CD4-positive, alpha-beta T cell (primary cell): Measurements from ENCODE around the gene TATDN3. TPM values are rescaled to one million over a fixed set of nuclear protein-coding genes. Genes with fewer than 3 reads are reported as not detected.
"Not testable (repeated sequence)": the region's sequence is repeated elsewhere in the genome, so short reads cannot be mapped to it uniquely, and the experiment has no call there.

ENCODE experiments used
- ATAC-seq: fragments of 200-7000 bp; cut with Tn5 transposase; one replicate; pipeline ENCODE4 v1.10.0; 2022; ENCODE audit warnings: mild to moderate bottlenecking; ENCODE audit not compliant: poor library complexity
- CTCF ChIA-PET: fragments of 350-600 bp; sonication (Branson Sonifier 250); formaldehyde crosslinking; loops from one replicate; lab custom pipeline; 2021; ENCODE audit warnings: antibody characterized with exemption, inconsistent platforms; lab: Charles Lee
- POLR2A ChIA-PET: fragments of 350-600 bp; sonication (Branson Sonifier 250); formaldehyde crosslinking; loops from one replicate; lab custom pipeline; 2021; ENCODE audit warnings: antibody characterized with exemption, inconsistent platforms; lab: Charles Lee
- DNase-seq, 14 experiments: peaks; one replicate each; pipeline ENCODE4 v3.0.0-alpha.2; 2013 to 2020; ENCODE audit warnings: mixed read lengths in 2 of 14
- H3K27ac ChIP-seq, 2 donors: one replicate each; pipeline versions ENCODE4 v1.5.1 to v1.7.0; 2013; ENCODE audit warnings: low read length in 2 of 2, low read depth in 1 of 2, mild to moderate bottlenecking in 1 of 2
- H3K27me3 ChIP-seq, 2 experiments: 1 replicate in 1 of 2; 2 replicates in 1 of 2; pipeline versions ENCODE4 v1.6.1 to v1.7.0; 2013; ENCODE audit warnings: low read length in 2 of 2, control low read depth in 1 of 2, mild to moderate bottlenecking in 1 of 2, moderate library complexity in 1 of 2; ENCODE audit not compliant: insufficient read depth in 2 of 2, control insufficient read depth in 1 of 2
- H3K36me3 ChIP-seq: one replicate; pipeline ENCODE4 v1.6.1; 2013; ENCODE audit warnings: low read length, control low read depth; ENCODE audit not compliant: insufficient read depth
- H3K4me1 ChIP-seq: one replicate; pipeline ENCODE4 v1.6.1; 2013; ENCODE audit warnings: low read length, control low read depth; ENCODE audit not compliant: insufficient read depth
- H3K4me3 ChIP-seq: one replicate; pipeline ENCODE4 v1.5.1; 2013; ENCODE audit warnings: mild to moderate bottlenecking, low read length, moderate library complexity
- H3K9me3 ChIP-seq, 2 experiments: 1 replicate in 1 of 2; 2 replicates in 1 of 2; pipeline versions ENCODE4 v1.6.1 to v1.7.0; 2013; ENCODE audit warnings: low read length in 2 of 2, mild to moderate bottlenecking in 2 of 2, control low read depth in 1 of 2, moderate library complexity in 1 of 2; ENCODE audit not compliant: control insufficient read depth in 1 of 2, insufficient read depth in 1 of 2
- H3K27ac Mint-ChIP-seq: one replicate; pipeline ENCODE4 v1.8.0; 2020; ENCODE audit warnings: mixed read lengths
- H3K27me3 Mint-ChIP-seq: one replicate; pipeline ENCODE4 v1.8.0; 2021; ENCODE audit warnings: mixed read lengths
- H3K36me3 Mint-ChIP-seq: one replicate; pipeline ENCODE4 v1.8.0; 2021; ENCODE audit warnings: low read depth, mixed read lengths
- H3K4me1 Mint-ChIP-seq: one replicate; pipeline ENCODE4 v1.8.0; 2021; ENCODE audit warnings: low read depth, mixed read lengths
- H3K4me3 Mint-ChIP-seq: one replicate; pipeline ENCODE4 v1.8.0; 2020; ENCODE audit warnings: mild to moderate bottlenecking, mixed read lengths
- H3K9me3 Mint-ChIP-seq: one replicate; pipeline ENCODE4 v1.8.0; 2020; ENCODE audit warnings: mixed read lengths
- CTCF ChIP-seq: fragments of 200-600 bp; IDR thresholded peaks from one replicate; pipeline ENCODE4 v1.8.0; 2022; ENCODE audit warnings: antibody characterized with exemption, mild to moderate bottlenecking
- intact Hi-C, 2 experiments: fragments of 100-400 bp; cut with DNase I in 1 of 2; cut with micrococcal nuclease in 1 of 2; formaldehyde crosslinking; loops; one replicate each; pipeline versions ENCODE4 v1.15.1 to v1.9.0; 2023 to 2025; cut with DNase I, micrococcal nuclease
- total RNA-seq, 174 experiments: library from RNA in 2 of 174; stranded (reverse) in 2 of 174; gene quantifications; one replicate each; pipeline ENCODE4 v1.2.3 and lab custom pipeline; 2021 to 2026

The TATDN3 gene
- total RNA-seq, 2 experiments from 2014 or later = 12.2 to 13.8 TPM

- H3K4me3 ChIP-seq = no peak overlapping the region
- Mint-ChIP-seq H3K27me3 (no peaks in the 10 kb centered on the region), H3K4me3 (no peak overlapping the region), H3K27ac (no peak overlapping the region), H3K9me3 (peaks cover 13% of the 10 kb centered on the region), H3K36me3 (peaks cover 3% of the 10 kb centered on the region), H3K4me1 (no peaks in the 10 kb centered on the region)
- ChIA-PET POLR2A (no interaction called here), CTCF (no interaction called here)
- DNase-seq = no peak
- TF ChIP-seq CTCF = no peak
- H3K9me3 ChIP-seq = peaks cover 15 to 27% of the 10 kb centered on the region in 2 experiments
- intact Hi-C loops = no loop called here
- no peak for ATAC-seq
- H3K36me3 ChIP-seq = no peaks in the 10 kb centered on the region
- H3K4me1 ChIP-seq = no peaks in the 10 kb centered on the region
- no peak overlapping the region for H3K27ac ChIP-seq
- H3K27me3 ChIP-seq = no peaks in the 10 kb centered on the region
These were observed 36.2 kb downstream of the TATDN3 start for GRCh38 chr1:212827831-212828278.

GRCh38 chr1:212828395-212828794 is 36.7 kb downstream of the TATDN3 start:
- CTCF ChIA-PET = no interaction called here
- ATAC-seq (no peak), DNase-seq (no peak)
- Mint-ChIP-seq H3K36me3 (peaks cover 3% of the 10 kb centered on the region), H3K4me1 (no peaks in the 10 kb centered on the region), H3K9me3 (peaks cover 13% of the 10 kb centered on the region), H3K27ac (no peak overlapping the region), H3K4me3 (no peak overlapping the region), H3K27me3 (no peaks in the 10 kb centered on the region)
- Histone ChIP-seq H3K4me3 (no peak overlapping the region), H3K27me3 (no peaks in the 10 kb centered on the region), H3K27ac (no peak overlapping the region), H3K9me3 (peaks cover 15 to 27% of the 10 kb centered on the region in 2 experiments), H3K4me1 (no peaks in the 10 kb centered on the region), H3K36me3 (no peaks in the 10 kb centered on the region)
- intact Hi-C loops = no loop called here
- POLR2A ChIA-PET = no interaction called here
- TF ChIP-seq CTCF = no peak

GRCh38 chr1:212833211-212834207 is 41.8 kb downstream of the TATDN3 start:
- H3K4me3 Mint-ChIP-seq, H3K9me3 Mint-ChIP-seq, intact Hi-C loops, H3K36me3 ChIP-seq, H3K27ac Mint-ChIP-seq, H3K9me3 ChIP-seq, H3K4me1 Mint-ChIP-seq, H3K36me3 Mint-ChIP-seq, H3K27ac ChIP-seq, H3K4me1 ChIP-seq, H3K27me3 Mint-ChIP-seq, H3K4me3 ChIP-seq, ATAC-seq, H3K27me3 ChIP-seq: not testable (repeated sequence)
- POLR2A ChIA-PET = interaction anchor here (1.5 kb wide), 1 partner anchor 13 kb away, joined by 4 read pairs; no protein-coding TSS in a partner anchor
- peak in 1 of 14 experiments; percentile 33 for DNase-seq
- CTCF ChIA-PET = interaction anchor here (0.6 kb wide), 1 partner anchor 219 kb away, joined by 3 read pairs; no protein-coding TSS in a partner anchor
